Fibroblast of the conjunctiva (primary cell): ENCODE data around the gene UHRF1.
"Not testable (repeated sequence)": the region's sequence is repeated elsewhere in the genome, so short reads cannot be mapped to it uniquely, and the experiment has no call there.

ENCODE experiments used
- DNase-seq: peaks from one replicate; pipeline ENCODE4 v3.0.0-alpha.2; 2010; ENCODE audit warnings: low read depth

UHRF1 gene

DNA sequence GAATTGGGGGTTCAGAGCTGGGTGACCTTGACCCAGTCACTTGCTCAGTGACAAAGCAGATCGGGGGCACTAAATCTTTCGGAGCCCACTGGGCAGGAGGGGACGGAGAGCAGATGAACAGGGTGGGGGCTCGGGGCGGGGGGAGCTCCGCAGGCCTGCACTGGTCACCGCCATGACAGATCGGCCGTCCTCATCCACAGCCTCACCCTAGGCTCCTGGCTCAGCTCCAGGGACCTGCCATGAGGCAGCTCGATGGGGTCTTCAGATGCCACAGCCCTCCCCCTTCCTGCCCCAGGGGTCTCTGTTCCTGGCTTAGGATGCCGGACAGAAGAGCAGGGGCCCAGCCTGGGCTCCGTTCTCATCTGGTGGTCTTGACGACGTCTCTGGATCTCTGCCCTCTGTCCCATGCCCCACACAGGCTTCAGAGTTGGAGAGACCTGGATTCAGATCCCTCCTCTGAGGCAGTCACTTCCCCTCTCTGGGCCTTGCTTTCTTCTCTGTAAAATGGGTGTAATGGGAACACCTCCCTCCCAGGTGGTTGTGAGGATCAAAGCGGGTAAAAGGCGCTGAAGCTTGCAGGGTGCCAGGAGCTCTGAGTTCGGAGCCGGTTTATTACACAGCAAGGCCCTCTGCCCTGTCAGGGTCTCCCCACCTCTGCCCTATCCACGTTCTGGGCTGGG, 62.7 kb downstream of the UHRF1 start:
- no peak for DNase-seq

DNA sequence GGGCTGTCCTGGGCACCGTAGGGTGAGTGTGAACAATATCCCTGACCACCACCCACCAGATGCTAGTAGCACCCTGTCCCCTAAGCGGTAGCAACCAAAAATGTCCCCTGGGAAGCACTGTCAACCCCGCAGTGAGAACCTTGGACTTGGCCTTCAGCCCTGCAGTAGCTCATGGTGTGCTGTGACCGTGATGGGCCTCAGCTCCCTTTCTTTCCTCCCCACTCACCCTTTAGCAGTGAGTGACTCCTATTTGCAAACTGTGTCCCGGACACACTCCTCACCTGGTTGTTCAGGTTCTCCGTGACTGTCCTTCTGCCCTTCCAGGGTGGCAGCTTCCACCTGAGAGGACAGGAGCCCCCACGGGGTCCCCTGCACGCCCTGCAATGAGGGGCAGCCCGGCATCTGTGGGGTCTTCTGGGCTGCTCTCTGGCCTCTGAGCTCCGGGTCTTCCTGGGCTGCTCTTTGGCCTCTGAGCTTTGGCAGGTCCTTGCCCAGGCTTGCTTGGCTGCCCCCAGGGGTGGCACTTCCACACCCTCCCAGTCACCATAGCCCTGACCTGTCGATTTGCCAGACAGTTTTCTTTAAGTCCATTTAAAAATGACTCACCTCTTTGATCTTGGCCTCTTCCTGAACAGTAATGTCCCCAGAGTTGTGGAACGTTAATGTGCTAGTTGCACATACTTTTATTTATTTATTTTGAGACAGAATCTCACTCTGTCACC, 63.4 kb downstream of the UHRF1 start:
- no peak for DNase-seq

DNA sequence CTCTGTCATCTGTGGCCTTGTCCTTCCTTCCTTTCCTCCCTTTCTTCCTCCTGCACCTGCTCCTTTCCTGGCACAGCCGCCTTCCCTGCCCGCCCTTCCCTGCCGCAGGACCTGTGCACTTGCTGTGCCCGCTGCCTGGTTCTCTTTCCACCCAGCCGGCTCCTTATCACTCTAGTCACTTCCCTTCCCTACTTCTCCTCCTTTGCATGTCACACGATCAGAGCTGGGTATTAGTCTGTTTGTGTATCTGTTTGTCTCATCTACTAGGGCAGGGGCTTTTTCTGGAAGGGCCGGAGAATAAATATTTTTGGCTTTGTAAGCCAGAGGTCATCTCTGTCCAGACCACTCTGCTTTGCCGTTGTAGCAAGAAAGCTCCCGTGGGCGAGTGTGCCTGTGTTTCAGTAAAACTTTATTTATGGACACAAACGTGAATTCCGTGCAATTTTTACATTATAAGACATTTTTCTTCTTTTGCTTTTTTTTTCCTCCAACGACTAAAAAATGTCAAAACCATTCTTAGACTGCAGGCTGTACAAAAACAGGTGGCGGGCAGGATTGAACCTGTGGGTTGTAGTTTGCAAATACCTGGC, 65.7 kb downstream of the UHRF1 start:
- no peak for DNase-seq

- DNase-seq, result not testable (repeated sequence)
Measured at GRCh38 chr19:4975601-4976000, 66.3 kb downstream of the UHRF1 start.

DNA sequence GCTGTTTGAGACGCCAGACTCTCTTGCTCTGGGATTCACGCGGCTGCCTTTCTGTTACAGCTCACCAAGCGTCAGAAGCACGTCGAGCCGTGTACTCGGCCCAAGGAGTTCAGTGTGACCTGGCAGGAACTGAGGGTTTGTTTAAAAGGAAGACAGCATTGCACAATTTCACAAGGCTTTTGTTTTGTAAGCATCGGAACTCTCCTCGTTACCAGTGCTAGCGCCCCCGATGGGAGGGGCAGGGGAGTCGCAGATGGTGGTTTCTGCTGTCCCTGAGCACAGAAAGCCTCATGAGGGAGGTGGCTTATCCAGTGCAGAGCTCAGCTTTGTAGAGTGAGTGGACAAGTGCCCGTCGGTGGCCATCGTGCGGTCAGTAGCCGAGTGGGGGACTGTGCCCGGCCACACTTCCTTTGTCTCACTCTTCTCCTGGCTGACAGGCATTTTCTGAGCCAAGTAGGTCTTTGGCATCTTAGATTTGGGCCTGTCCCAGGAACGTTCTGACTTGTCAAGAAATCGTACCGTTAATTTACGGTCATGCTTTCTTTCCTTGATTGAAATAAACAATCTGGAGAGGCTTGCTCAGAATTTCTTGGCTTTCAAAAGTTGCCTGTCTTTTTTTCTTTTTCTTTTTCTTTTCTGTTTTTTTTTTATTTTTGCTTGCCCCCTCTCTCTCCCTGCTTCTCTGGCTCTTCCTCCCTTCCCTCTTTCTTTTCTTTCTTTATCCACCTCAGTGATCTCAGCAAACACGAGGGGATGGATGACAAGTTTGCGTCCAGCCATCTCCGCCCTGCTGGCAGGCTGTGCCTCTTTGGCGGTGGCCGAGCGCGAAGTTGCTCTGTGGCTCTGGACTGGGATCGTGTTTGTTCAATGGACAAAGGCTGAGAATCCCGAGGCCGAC, 67.3 kb downstream of the UHRF1 start:
- DNase-seq, result peak; percentile 82

GRCh38 chr19:4977299-4978174, 68.2 kb downstream of the UHRF1 start:
- peak; percentile 60 for DNase-seq

- DNase-seq, result no peak
Measured at GRCh38 chr19:4979211-4979807, 70.0 kb downstream of the UHRF1 start.

DNA sequence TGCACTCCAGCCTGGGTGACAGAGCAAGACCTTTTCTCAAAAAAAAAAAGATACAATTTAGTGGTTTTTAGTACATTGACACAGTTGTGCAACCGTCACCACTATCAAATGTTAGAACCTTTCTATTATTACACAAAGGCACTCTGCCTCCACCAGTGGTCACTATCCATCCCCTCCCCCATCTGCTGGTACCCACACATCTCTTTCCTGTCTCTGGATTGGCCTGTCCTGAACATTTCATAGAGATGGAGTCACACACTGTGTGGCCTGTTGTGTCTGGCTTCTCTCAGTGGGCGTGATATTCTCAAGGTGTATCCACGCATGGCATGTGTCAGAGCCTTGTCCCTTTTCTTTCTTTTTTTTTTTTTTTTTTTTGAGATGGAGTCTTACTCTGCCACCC, 70.8 kb downstream of the UHRF1 start:
- DNase-seq, result no peak

GRCh38 chr19:4980838-4981680, 71.8 kb downstream of the UHRF1 start:
- no peak for DNase-seq

GRCh38 chr19:4981681-4981958, 72.3 kb downstream of the UHRF1 start:
- DNase-seq, result no peak

DNA sequence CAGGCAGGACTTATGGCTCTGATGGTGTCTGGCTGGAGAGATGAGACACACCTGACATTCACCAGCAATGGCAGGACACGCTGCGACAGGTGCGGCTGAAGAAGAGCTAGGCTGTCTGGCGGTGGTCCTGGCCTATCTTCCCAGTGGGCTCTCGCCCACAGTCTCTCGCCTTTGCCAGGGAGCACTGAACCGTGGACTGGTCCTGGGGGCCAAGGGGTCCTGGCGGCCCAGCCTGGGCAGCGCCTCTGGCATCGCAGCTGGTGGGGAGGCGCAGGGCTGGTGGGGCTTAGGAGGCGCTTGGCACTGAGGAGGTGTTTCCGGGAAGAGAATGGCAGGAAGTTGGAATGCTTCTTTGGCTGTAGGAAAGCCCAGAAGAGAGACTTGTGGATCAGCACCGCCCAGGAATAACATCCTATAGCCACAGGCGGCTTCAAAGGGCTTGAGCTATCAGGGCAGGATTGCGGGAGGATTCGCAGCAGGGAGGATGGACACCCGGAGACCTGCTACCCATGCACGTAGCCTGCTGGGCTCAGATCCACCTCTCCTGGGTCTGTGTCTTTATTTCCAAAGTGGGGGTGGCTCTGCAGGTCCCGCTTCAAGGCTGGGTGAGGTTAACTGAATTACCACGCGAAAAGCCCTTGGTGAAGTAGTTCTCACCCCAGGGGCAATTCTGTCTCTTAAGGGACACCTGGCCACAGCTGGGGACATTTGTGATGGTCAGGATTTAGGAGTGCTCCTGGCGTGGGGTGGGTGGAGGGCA, 74.2 kb downstream of the UHRF1 start:
- DNase-seq, result no peak

DNA sequence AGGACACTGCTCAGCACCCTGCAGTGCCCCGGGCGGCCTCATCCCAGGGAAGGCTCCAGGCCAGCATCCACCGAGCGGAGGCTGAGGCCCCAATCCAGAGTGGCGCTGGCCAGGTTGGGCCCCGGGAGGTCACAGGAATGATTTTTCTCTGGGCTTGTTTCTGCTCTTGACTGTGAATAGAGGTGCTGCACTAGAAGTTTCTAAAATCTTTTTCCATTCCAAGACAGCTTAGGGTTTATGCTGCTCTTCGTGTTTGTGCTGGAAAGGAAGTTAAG, 74.7 kb downstream of the UHRF1 start:
- DNase-seq, result no peak

GRCh38 chr19:4984438-4984990, 75.2 kb downstream of the UHRF1 start:
- DNase-seq, result no peak

DNA sequence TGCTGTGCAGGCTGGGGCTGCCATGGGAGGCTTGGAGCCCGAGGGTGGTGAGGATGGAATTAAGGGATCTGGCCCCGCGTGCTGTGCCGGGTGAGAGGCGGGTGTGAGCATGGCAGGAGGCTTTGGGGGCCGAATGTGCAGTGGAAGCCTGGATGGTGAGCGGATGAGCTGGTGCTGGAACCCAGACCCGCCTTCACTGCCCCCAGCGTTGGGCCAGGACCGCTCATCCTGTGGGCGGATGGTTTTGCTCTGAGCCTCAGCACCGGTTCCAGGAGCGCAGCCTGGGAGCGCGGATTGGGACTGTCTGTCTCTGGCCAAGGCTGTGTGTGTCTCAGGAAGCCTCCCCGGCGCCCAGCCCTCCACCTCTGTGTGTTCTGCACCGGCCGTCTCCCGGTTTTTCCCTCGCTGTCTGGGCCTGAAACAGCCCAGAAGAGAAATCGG, 76.3 kb downstream of the UHRF1 start:
- no peak for DNase-seq

- no peak for DNase-seq
Measured at GRCh38 chr19:4986056-4986455, 76.8 kb downstream of the UHRF1 start.

GRCh38 chr19:4986471-4986891, 77.2 kb downstream of the UHRF1 start:
- no peak for DNase-seq

DNA sequence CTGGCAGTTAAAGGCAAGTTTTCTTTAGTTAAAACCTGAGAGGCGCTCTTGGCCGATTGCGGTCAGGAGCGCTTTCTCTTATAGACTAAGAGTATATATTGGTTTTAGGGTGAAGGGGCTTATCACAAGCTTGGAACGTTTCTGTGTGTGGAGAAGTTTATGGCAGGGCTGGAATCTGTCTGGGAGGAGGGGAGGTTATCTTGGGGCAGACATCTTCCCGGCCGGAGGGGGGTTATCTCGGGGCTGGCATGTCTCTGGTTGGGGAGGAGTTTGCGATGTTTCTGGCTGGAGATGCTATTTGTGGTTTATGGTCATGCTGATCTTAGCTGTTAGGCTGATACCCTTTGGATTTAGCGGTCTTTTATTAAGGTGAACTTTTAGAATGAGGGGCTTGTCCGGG, 78.0 kb downstream of the UHRF1 start:
- DNase-seq, result no peak

- DNase-seq, result no peak
Measured at GRCh38 chr19:4987692-4988370, 78.5 kb downstream of the UHRF1 start.

GRCh38 chr19:4988770-4989251, 79.5 kb downstream of the UHRF1 start:
- peak; percentile 24 for DNase-seq
